Natural killer cell (primary cell): ENCODE results near the gene CDC25C. TPM values are rescaled to one million over a fixed set of nuclear protein-coding genes. Genes with fewer than 3 reads are reported as not detected.

Experiments used
- ATAC-seq, 3 donors: fragments of 150-1000 bp in 2 of 3; fragments of 200-7000 bp in 1 of 3; cut with Tn5 transposase; 1 replicate in 1 of 3; 2 replicates in 2 of 3; pipeline ENCODE4 v1.10.0; 2021; ENCODE audit warnings: mild to moderate bottlenecking in 2 of 3, moderate library complexity in 2 of 3
- DNase-seq, 2 donors: peaks; one replicate each; pipeline versions ENCODE4 v3.0.0 to v3.0.0-alpha.2; 2013 to 2021; ENCODE audit warnings: mixed read lengths in 1 of 2
- H3K27ac ChIP-seq: one replicate; pipeline ENCODE4 v1.5.1; 2013; ENCODE audit warnings: mild to moderate bottlenecking, low read length
- H3K27me3 ChIP-seq: one replicate; pipeline ENCODE4 v1.6.1; 2013; ENCODE audit warnings: low read length; ENCODE audit not compliant: control insufficient read depth, insufficient read depth
- H3K36me3 ChIP-seq: one replicate; pipeline ENCODE4 v1.6.1; 2013; ENCODE audit warnings: low read length; ENCODE audit not compliant: control insufficient read depth, insufficient read depth
- H3K4me1 ChIP-seq: one replicate; pipeline ENCODE4 v1.6.1; 2013; ENCODE audit warnings: low read length; ENCODE audit not compliant: control insufficient read depth, insufficient read depth
- H3K4me3 ChIP-seq: one replicate; pipeline ENCODE4 v1.5.1; 2013; ENCODE audit warnings: low read length
- H3K9me3 ChIP-seq: one replicate; pipeline ENCODE4 v1.6.1; 2013; ENCODE audit warnings: low read length; ENCODE audit not compliant: control insufficient read depth, insufficient read depth
- H3K27ac Mint-ChIP-seq, 2 donors: one replicate each; pipeline ENCODE4 v1.8.0; 2022; ENCODE audit warnings: mild to moderate bottlenecking in 2 of 2, mixed read lengths in 2 of 2, moderate library complexity in 1 of 2
- H3K27me3 Mint-ChIP-seq, 2 donors: one replicate each; pipeline ENCODE4 v1.8.0; 2022; ENCODE audit warnings: low read depth in 2 of 2, mixed read lengths in 2 of 2
- H3K36me3 Mint-ChIP-seq: one replicate; pipeline ENCODE4 v1.8.0; 2022; ENCODE audit warnings: mixed read lengths
- H3K4me1 Mint-ChIP-seq, 2 donors: one replicate each; pipeline ENCODE4 v1.8.0; 2022; ENCODE audit warnings: mixed read lengths in 2 of 2
- H3K4me3 Mint-ChIP-seq: one replicate; pipeline ENCODE4 v1.8.0; 2022; ENCODE audit warnings: mild to moderate bottlenecking, moderate library complexity, mixed read lengths
- H3K9me3 Mint-ChIP-seq, 2 donors: one replicate each; pipeline ENCODE4 v1.8.0; 2022; ENCODE audit warnings: mixed read lengths in 2 of 2
- WGBS: methylation state at CpG from one replicate; pipeline ENCODE4 v1.1.7; 2013; ENCODE audit warnings: missing lambda C conversion rate; ENCODE audit not compliant: insufficient coverage; 5-methylcytosine and 5-hydroxymethylcytosine counted together
- intact Hi-C: fragments of 100-400 bp; cut with micrococcal nuclease; formaldehyde crosslinking; loops from one replicate; pipeline ENCODE4 v1.14.2; 2022
- total RNA-seq, 4 donors: library from RNA; stranded (reverse); fragments of 120-200 nt in 1 of 4; gene quantifications; one replicate each; pipeline versions ENCODE4 v1.2.3 to v1.2.4, GENCODE V29; 2013 to 2022
- TF ChIP-seq, protein P1 (sequence below): fragments of 200-600 bp; IDR thresholded peaks from one replicate; pipeline ENCODE4 v1.8.0; 2022; ENCODE audit warnings: antibody characterized with exemption

Gene CDC25C
- total RNA-seq, 3 donors from 2014 or later (not counting 1 experiment from before 2014, with no cell fraction given) = 0.47 to 0.48 TPM; not detected in 1

DNA sequence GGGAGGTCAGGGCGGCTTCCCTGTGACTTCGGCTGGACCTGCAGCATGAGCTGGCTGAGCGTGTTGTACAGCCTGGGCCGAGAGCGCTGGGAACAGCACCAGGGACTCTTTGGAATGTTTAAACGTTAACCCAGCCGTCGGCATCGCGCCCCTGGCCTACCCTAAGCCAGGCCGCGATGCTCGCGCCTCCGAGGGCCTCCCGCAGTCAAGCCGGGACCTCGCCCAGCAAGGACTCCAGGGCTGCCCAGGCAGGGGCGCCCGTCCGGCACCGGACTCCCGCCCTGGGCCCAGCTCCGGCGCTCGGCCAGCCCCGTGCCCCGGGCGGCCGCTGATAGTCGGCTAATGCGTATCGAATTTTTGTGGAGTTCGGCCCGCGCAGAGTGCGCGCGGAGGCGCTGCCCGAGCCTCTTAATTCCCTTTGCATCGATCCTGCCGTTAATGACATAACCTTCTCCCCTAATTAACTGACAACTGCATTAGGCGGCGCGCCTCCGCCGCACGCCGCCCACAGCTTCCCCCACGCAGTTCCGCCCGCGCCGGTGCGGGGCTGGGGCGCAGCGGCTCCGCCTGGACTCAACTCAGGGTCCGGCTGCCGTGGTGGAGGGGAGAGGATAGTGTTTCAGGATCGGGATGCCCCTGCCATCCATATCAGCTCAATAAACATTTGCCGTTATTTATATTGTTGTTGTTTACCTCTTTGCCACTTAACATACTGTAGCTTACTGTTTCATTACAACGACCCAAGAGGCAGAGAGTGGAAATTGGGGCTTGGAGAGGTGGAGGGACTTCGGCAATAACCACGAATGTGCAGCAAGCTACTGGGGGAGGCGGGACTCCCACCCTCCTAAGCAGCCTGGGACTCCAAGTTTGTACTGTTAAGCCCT, 89.7 kb downstream of the CDC25C start:
- H3K27ac ChIP-seq = no peak overlapping the region
- no peak overlapping the region for H3K4me3 ChIP-seq
- peaks cover 25 to 28% of the 10 kb centered on the region in 2 donors for H3K27me3 Mint-ChIP-seq
- H3K4me1 ChIP-seq = peaks cover 9% of the 10 kb centered on the region
- peaks cover 15% of the 10 kb centered on the region for H3K27me3 ChIP-seq
- ATAC-seq (peak; percentile 44 to 76 (median 61)), DNase-seq (peak in 1 of 2 donors; percentile 27)
- no peaks in the 10 kb centered on the region for H3K36me3 Mint-ChIP-seq
- H3K27ac Mint-ChIP-seq = no peak overlapping the region
- intact Hi-C loops = no loop called here
- H3K9me3 Mint-ChIP-seq = no peaks in the 10 kb centered on the region
- peak overlapping the region; percentile 43 for H3K4me3 Mint-ChIP-seq
- TF ChIP-seq, protein P1, sequence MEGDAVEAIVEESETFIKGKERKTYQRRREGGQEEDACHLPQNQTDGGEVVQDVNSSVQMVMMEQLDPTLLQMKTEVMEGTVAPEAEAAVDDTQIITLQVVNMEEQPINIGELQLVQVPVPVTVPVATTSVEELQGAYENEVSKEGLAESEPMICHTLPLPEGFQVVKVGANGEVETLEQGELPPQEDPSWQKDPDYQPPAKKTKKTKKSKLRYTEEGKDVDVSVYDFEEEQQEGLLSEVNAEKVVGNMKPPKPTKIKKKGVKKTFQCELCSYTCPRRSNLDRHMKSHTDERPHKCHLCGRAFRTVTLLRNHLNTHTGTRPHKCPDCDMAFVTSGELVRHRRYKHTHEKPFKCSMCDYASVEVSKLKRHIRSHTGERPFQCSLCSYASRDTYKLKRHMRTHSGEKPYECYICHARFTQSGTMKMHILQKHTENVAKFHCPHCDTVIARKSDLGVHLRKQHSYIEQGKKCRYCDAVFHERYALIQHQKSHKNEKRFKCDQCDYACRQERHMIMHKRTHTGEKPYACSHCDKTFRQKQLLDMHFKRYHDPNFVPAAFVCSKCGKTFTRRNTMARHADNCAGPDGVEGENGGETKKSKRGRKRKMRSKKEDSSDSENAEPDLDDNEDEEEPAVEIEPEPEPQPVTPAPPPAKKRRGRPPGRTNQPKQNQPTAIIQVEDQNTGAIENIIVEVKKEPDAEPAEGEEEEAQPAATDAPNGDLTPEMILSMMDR = no peak
- no peaks in the 10 kb centered on the region for H3K9me3 ChIP-seq
- WGBS = 9% methylated on average over 59 of the region's 67 CpGs
- H3K36me3 ChIP-seq = no peaks in the 10 kb centered on the region
- H3K4me1 Mint-ChIP-seq = peaks cover 6 to 17% of the 10 kb centered on the region in 2 donors

DNA sequence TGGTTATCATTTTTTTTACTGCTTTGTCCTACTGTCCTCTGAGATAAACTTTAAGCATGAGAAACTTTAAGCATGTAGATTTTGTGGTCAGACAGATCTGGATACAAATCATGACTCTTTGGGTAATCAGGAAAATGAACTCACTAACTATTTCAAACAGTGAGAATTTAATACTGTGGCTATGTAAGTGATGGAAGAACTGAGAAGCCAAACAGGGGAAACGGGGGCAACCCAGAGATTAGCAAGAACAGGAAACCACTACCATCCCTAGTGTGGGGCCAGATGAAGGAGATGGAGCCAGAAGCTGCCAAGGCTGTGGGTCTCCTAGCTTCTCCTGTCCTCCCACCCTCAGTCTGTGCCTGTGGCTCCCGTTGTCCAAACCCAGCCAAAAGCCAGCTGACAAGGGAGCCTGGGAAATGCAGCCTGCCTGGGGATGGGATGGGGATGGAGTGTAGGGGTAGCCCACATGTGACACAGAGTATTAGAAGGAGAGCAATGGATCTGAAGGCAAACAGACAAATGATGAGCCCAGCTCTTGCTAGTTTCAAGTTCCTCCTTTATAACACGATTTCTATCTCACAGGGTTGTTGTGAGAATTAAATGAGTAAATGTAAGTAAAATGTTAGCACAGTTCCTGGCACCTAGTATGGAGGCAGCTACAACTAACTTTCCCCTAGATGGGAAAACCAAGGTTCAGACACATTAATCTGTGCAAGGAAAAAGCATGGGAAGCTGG, 90.8 kb downstream of the CDC25C start:
- peaks cover 9% of the 10 kb centered on the region for H3K4me1 ChIP-seq
- no peak overlapping the region for H3K27ac Mint-ChIP-seq
- H3K36me3 Mint-ChIP-seq = no peaks in the 10 kb centered on the region
- TF ChIP-seq, protein P1 = no peak
- ATAC-seq (no peak), DNase-seq (no peak)
- peaks cover 15% of the 10 kb centered on the region for H3K27me3 ChIP-seq
- no peaks in the 10 kb centered on the region for H3K36me3 ChIP-seq
- H3K9me3 Mint-ChIP-seq = no peaks in the 10 kb centered on the region
- peaks cover 25 to 28% of the 10 kb centered on the region in 2 donors for H3K27me3 Mint-ChIP-seq
- H3K4me3 Mint-ChIP-seq = peak overlapping the region; percentile 42
- H3K9me3 ChIP-seq = no peaks in the 10 kb centered on the region
- intact Hi-C loops = no loop called here
- WGBS = 0% methylated on average over 1 of the region's 3 CpGs
- no peak overlapping the region for H3K27ac ChIP-seq
- no peak overlapping the region for H3K4me3 ChIP-seq
- H3K4me1 Mint-ChIP-seq = peaks cover 6 to 17% of the 10 kb centered on the region in 2 donors

DNA sequence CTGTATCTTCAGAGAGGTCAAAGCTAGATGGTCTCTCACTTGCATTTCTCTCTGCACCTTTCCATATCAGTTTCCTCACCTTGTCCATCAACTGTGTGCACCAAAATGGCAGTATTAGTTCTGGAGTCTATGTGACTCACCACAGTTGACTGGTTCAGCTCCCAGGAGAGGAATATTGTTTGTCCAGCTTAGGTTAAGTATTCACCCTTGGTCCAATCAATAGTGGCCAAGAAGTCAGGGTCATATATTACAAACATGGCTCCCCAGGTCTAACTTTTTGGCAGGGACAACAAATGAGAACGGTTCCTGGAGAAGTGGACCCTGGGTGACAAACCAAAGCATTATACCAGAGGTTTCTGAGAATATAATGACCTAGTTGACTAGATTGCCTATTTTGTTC, 93.6 kb downstream of the CDC25C start:
- H3K4me3 ChIP-seq = no peak overlapping the region
- H3K36me3 ChIP-seq = no peaks in the 10 kb centered on the region
- H3K9me3 Mint-ChIP-seq = no peaks in the 10 kb centered on the region
- H3K9me3 ChIP-seq = no peaks in the 10 kb centered on the region
- H3K4me1 Mint-ChIP-seq = peaks cover 6 to 17% of the 10 kb centered on the region in 2 donors
- TF ChIP-seq, protein P1 = no peak
- ATAC-seq (no peak), DNase-seq (no peak)
- H3K27me3 Mint-ChIP-seq = peaks cover 13 to 19% of the 10 kb centered on the region in 2 donors
- H3K36me3 Mint-ChIP-seq = no peaks in the 10 kb centered on the region
- H3K4me1 ChIP-seq = peaks cover 9% of the 10 kb centered on the region
- H3K27me3 ChIP-seq = peaks cover 15% of the 10 kb centered on the region
- no peak overlapping the region for H3K27ac Mint-ChIP-seq
- WGBS = 100% methylated on average over 1 of the region's 1 CpG
- intact Hi-C loops = no loop called here
- no peak overlapping the region for H3K27ac ChIP-seq
- H3K4me3 Mint-ChIP-seq = no peak overlapping the region

Other genes with a start within 250 kb of the CDC25C start
- not detected for gene WNT8A, start 247.8 kb downstream of the CDC25C start, total RNA-seq
- gene NME5, start 192.4 kb downstream of the CDC25C start, total RNA-seq = not detected
- gene BRD8, start 153.2 kb downstream of the CDC25C start, total RNA-seq = 10 to 100 TPM; 26.1 to 36.5 (median 34.1) TPM
- 1 to 10 TPM in 1 of 3 donors, under 1 TPM in 2; 0.15 to 1.5 (median 0.61) TPM for gene KIF20A, start 152.7 kb downstream of the CDC25C start, total RNA-seq
- gene CDC23, start 118.5 kb downstream of the CDC25C start, total RNA-seq = 10 to 100 TPM; 16.3 to 25.2 (median 24.6) TPM
- gene GFRA3, start 57.2 kb downstream of the CDC25C start, total RNA-seq = not detected
- gene FAM53C, start 6.5 kb upstream of the CDC25C start, total RNA-seq = 100 to 1,000 TPM in 1 of 3 donors, 10 to 100 TPM in 2; 65.1 to 140 (median 73.6) TPM
- 10 to 100 TPM; 82.3 to 87.1 (median 82.3) TPM for gene KDM3B, start 20.9 kb upstream of the CDC25C start, total RNA-seq
- gene REEP2, start 107.3 kb upstream of the CDC25C start, total RNA-seq = under 1 TPM; 0.28 to 0.79 (median 0.66) TPM
- 100 to 1,000 TPM in 1 of 3 donors, 10 to 100 TPM in 2; 52.1 to 137 (median 84.8) TPM for gene EGR1, start 133.7 kb upstream of the CDC25C start, total RNA-seq
- 100 to 1,000 TPM; 135 to 189 (median 136) TPM for gene ETF1, start 211.4 kb upstream of the CDC25C start, total RNA-seq
- 100 to 1,000 TPM; 272 to 308 (median 308) TPM for gene HSPA9, start 243.6 kb upstream of the CDC25C start, total RNA-seq